Stimulated activated memory B cell treated with anti-CD40 and anti-IgM and Interleukin-4, amounts not matched to agents 10 μg/mL and 1 μg/mL and 100 μg/mL, for 72 hours (primary cell): ENCODE measurements around the gene COG2.

ENCODE experiments used
- ATAC-seq: fragments of 150-1000 bp; cut with Tn5 transposase; 2 replicates; pipeline ENCODE4 v1.10.0; 2021
- H3K27ac Mint-ChIP-seq: one replicate; pipeline ENCODE4 v1.8.0; 2022; ENCODE audit warnings: mild to moderate bottlenecking, mixed read lengths
- H3K27me3 Mint-ChIP-seq: one replicate; pipeline ENCODE4 v1.8.0; 2022; ENCODE audit warnings: mixed read lengths
- H3K36me3 Mint-ChIP-seq: one replicate; pipeline ENCODE4 v1.8.0; 2022; ENCODE audit warnings: mixed read lengths
- H3K4me1 Mint-ChIP-seq: one replicate; pipeline ENCODE4 v1.8.0; 2022; ENCODE audit warnings: mixed read lengths
- H3K4me3 Mint-ChIP-seq: one replicate; pipeline ENCODE4 v1.8.0; 2022; ENCODE audit warnings: mild to moderate bottlenecking, moderate library complexity, mixed read lengths
- H3K9me3 Mint-ChIP-seq: one replicate; pipeline ENCODE4 v1.8.0; 2022; ENCODE audit warnings: mixed read lengths

Gene COG2

DNA sequence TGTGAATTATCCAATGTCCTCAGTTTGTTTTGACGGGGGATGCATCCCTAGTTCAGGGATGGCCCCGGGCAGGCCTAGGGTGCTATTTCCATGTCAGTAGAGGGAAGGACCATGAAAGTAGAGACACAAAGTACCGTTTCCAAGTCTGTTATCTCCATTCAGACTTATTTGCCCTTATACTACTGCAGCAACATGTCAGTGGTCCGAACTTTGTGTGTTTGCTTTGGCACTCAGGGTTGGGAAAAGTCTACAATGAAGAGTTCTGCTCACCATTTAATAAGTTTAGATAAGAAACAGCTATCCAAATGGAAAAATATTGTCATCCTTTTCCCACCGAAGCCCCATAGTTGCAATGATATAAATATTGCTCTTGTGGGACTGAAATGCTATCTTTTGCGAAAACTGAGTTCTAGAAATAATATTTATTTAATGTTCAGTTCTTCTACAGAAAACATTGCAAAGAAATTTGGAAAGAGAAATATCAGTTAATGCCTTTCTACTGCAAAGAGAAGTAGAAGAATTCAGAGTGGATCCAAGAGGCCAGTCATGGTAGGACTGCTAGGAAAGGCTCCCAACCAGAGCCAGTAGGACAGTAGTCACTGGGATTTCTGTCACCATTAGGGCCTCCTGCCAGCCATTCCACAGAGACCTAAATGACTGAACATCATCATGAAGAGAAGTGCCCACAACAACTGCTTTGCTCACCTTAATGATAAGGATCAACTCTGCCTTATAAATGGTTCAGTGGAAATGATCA lies 83.2 kb downstream of the COG2 start:
- Mint-ChIP-seq H3K9me3 (peaks cover 3% of the 10 kb centered on the region), H3K4me3 (no peak overlapping the region), H3K27me3 (peaks cover 16% of the 10 kb centered on the region), H3K4me1 (no peaks in the 10 kb centered on the region), H3K27ac (no peak overlapping the region), H3K36me3 (peaks cover 5% of the 10 kb centered on the region)
- ATAC-seq, result no peak

DNA sequence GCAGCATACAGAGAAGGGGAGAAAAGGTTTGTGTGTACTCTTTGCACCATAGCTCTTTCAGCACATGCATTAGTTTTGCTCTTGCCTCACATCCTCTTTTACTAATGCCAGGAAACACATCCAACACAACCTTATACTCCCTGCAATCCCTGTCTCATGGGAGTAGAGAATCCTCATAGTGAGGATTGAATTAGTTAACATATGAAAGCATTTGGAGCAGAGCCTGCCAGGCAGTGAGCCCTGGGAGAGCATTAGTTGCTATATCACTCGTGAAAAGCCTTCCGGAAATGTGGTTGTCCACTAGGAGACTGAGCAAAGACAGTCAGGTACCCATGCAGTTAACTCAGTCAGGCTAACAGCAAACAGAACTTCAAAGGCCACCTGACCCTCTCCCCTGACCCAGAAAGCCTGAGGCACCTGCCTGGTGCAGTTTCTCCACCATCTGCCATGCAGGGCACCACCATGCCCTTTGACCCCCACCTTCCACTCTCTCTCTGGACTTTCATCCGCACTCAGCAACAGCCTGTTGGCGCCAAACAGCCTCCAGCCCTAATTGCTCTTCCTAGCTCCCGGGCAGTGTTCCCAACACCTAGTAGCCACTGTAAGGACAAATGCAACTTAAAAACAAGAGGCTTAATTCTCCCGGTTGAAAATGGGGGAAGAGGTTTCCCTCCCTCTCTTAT lies 86.6 kb downstream of the COG2 start:
- no peak overlapping the region for H3K27ac Mint-ChIP-seq
- no peaks in the 10 kb centered on the region for H3K4me1 Mint-ChIP-seq
- H3K9me3 Mint-ChIP-seq, result no peaks in the 10 kb centered on the region
- no peak for ATAC-seq
- peaks cover 26% of the 10 kb centered on the region for H3K27me3 Mint-ChIP-seq
- H3K36me3 Mint-ChIP-seq, result no peaks in the 10 kb centered on the region
- H3K4me3 Mint-ChIP-seq, result no peak overlapping the region

DNA sequence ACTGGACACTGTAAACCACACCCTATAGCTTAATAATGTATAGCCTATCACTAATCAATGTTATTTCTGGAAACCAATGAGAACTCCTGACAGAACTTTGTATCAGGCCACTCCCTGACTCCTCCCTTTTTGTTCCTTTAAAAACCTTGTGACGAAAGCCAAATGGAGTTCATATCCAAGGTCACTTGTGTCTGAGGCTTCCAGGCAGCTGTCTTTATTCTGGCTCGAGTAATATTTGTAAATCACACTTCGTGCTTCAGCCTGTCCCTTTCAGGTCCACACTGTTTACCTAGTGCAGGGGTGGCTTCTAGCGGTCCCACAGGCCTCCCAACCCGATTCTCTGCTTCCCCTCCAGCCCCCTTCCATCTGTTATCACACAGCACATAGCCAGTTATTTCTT lies 88.7 kb downstream of the COG2 start:
- no peak for ATAC-seq
- H3K4me3 Mint-ChIP-seq, result no peak overlapping the region
- peaks cover 30% of the 10 kb centered on the region for H3K27me3 Mint-ChIP-seq
- H3K9me3 Mint-ChIP-seq, result no peaks in the 10 kb centered on the region
- H3K36me3 Mint-ChIP-seq, result no peaks in the 10 kb centered on the region
- no peaks in the 10 kb centered on the region for H3K4me1 Mint-ChIP-seq
- no peak overlapping the region for H3K27ac Mint-ChIP-seq

DNA sequence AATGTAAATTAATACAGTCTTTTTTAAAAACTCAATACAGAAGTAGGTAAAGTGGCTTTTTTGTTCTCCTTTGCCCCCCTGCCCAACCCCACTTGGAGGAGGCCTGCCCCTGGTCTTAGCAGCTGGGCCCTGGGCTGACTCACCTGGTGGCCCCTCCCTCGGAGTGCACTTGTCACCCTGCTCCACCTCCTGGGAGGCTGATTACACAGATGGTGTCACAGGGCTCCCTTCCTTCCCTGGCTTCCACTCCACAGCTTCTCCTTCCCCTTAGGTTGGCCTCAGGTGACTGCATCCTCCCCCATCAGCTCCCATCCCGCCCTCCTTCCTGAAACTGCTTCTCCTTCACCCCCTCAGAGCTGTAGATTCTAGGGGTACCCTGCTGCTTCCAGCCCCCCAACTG lies 93.2 kb downstream of the COG2 start:
- H3K27me3 Mint-ChIP-seq, result peaks cover 47% of the 10 kb centered on the region
- no peaks in the 10 kb centered on the region for H3K4me1 Mint-ChIP-seq
- no peaks in the 10 kb centered on the region for H3K36me3 Mint-ChIP-seq
- no peak overlapping the region for H3K4me3 Mint-ChIP-seq
- peaks cover 2% of the 10 kb centered on the region for H3K9me3 Mint-ChIP-seq
- H3K27ac Mint-ChIP-seq, result no peak overlapping the region
- ATAC-seq, result no peak

DNA sequence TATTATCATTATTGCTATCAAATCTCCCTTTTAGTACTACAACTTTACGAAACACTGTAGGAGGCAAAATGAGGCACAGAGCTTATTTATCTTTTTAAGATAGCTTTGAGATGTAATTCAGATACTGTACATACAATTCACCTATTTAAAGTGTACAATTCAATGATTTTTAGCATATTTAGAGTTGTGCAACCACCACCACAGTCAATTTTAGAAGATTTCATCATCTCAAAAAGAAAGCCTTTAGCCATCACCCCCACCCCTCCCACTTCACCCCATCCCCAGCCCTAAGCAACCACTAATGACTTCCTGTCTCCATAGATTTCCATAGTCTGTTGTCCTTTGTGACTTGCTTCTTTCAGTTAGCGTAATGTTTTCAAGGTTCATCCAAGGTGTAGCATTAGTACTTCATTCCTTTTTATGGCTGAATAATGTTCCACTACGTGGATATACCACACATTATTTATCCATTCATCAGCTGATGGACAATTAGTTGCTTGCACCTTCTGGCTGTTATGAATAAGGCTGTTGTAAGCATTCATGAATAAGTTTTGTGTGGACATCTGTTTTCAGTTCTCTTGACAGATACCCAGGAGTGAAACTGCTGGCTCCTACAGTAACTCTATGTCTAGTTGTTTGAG lies 95.5 kb downstream of the COG2 start:
- no peak overlapping the region for H3K4me3 Mint-ChIP-seq
- no peak overlapping the region for H3K27ac Mint-ChIP-seq
- H3K27me3 Mint-ChIP-seq, result peaks cover 46% of the 10 kb centered on the region
- H3K36me3 Mint-ChIP-seq, result no peaks in the 10 kb centered on the region
- ATAC-seq, result no peak
- peaks cover 2% of the 10 kb centered on the region for H3K9me3 Mint-ChIP-seq
- no peaks in the 10 kb centered on the region for H3K4me1 Mint-ChIP-seq

DNA sequence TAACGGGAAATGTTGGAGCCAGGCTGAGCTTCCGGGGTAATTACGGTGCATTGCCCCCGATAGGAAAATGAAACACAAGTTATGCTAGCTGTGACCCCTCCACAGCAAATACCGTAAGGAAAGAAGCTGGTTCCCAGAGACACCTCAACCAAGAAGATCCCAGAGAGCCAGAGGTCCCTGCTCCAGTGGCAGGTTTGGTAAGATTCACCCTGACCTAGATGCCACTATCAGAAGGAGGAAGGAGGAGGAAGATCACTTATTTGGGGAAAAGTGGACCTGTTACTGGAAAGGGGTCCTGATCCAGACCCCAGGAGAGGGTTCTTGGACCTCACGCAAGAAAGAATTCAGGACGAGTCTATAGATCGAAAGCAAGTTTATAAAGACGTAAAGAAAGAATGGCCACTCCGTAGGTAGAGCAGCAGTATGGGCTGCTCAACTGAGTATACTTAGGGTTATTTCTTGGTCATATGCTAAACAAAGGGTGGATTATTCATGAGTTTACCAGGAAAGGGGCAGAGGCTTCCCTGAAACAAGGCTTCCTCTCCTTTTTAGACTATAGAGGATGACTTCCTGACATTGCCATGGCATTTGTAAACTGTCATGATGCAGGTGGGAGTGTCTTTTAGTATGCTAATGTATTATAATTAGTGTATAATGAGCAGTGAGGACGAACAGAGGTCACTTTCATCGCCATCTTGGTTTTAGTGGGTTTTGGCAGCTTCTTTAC lies 97.4 kb downstream of the COG2 start:
- Mint-ChIP-seq H3K27me3 (peaks cover 46% of the 10 kb centered on the region), H3K9me3 (peaks cover 2% of the 10 kb centered on the region), H3K4me1 (no peaks in the 10 kb centered on the region), H3K27ac (no peak overlapping the region), H3K36me3 (no peaks in the 10 kb centered on the region), H3K4me3 (no peak overlapping the region)
- ATAC-seq, result no peak
